CD4-positive, alpha-beta T cell treated with Interleukin-17A for 1 hour (primary cell): Measurements from ENCODE around the gene ENO4.

Source experiments
- DNase-seq: peaks from one replicate; pipeline ENCODE4 v3.0.0-alpha.2; 2020

The ENO4 gene

GRCh38 chr10:116868722-116869121, 19.4 kb downstream of the ENO4 start:
- no peak for DNase-seq

GRCh38 chr10:116870949-116871348, 21.6 kb downstream of the ENO4 start:
- DNase-seq: no peak

GRCh38 chr10:116873134-116873533, 23.8 kb downstream of the ENO4 start:
- no peak for DNase-seq

- no peak for DNase-seq
Observed at GRCh38 chr10:116875897-116876296, 26.6 kb downstream of the ENO4 start.

- no peak for DNase-seq
Observed at GRCh38 chr10:116877391-116877790, 28.1 kb downstream of the ENO4 start.

- DNase-seq: no peak
Observed at GRCh38 chr10:116878123-116878522, 28.8 kb downstream of the ENO4 start.

GRCh38 chr10:116879817-116880216, 30.5 kb downstream of the ENO4 start:
- no peak for DNase-seq

GRCh38 chr10:116880716-116881482, 31.6 kb downstream of the ENO4 start:
- no peak for DNase-seq

- DNase-seq: no peak
Observed at GRCh38 chr10:116882639-116883038, 33.3 kb downstream of the ENO4 start.

- no peak for DNase-seq
Observed at GRCh38 chr10:116886772-116887171, 37.5 kb downstream of the ENO4 start.

GRCh38 chr10:116888380-116889055, 39.2 kb downstream of the ENO4 start:
- DNase-seq: no peak

- DNase-seq: no peak
Observed at GRCh38 chr10:116889066-116889465, 39.8 kb downstream of the ENO4 start.

- DNase-seq: no peak
Observed at GRCh38 chr10:116891208-116891607, 41.9 kb downstream of the ENO4 start.

GRCh38 chr10:116892907-116893685, 43.8 kb downstream of the ENO4 start:
- DNase-seq: no peak

GRCh38 chr10:116893686-116894037, 44.4 kb downstream of the ENO4 start:
- DNase-seq: no peak

GRCh38 chr10:116899626-116900025, 50.3 kb downstream of the ENO4 start:
- no peak for DNase-seq

- no peak for DNase-seq
Observed at GRCh38 chr10:116905845-116906210, 56.5 kb downstream of the ENO4 start.

GRCh38 chr10:116907245-116907987, 58.1 kb downstream of the ENO4 start:
- no peak for DNase-seq

- no peak for DNase-seq
Observed at GRCh38 chr10:116909307-116909706, 60.0 kb downstream of the ENO4 start.

- no peak for DNase-seq
Observed at GRCh38 chr10:116910910-116911309, 61.6 kb downstream of the ENO4 start.

- no peak for DNase-seq
Observed at GRCh38 chr10:116912162-116912561, 62.9 kb downstream of the ENO4 start.

GRCh38 chr10:116913695-116914094, 64.4 kb downstream of the ENO4 start:
- DNase-seq: no peak

GRCh38 chr10:116915340-116915739, 66.0 kb downstream of the ENO4 start:
- DNase-seq: no peak
